Skeletal muscle tissue (tissue), 4 donors: Measurements from ENCODE around the gene CDC42BPA. TPM values are rescaled to one million over a fixed set of nuclear protein-coding genes. Genes with fewer than 3 reads are reported as not detected.
A peak's percentile ranks its signal among the peaks of the same experiment; 100 is the strongest.

Experiments used
- H3K27ac ChIP-seq: one replicate; pipeline ENCODE4 v1.7.0; 2013; ENCODE audit warnings: mild to moderate bottlenecking, low read depth, low read length, inconsistent platforms
- H3K27me3 ChIP-seq, 3 donors: one replicate each; pipeline ENCODE4 v1.7.0; 2013; ENCODE audit warnings: low read length in 3 of 3; ENCODE audit not compliant: control insufficient read depth in 3 of 3, insufficient read depth in 3 of 3
- H3K36me3 ChIP-seq, 3 donors: one replicate each; pipeline ENCODE4 v1.7.0; 2013; ENCODE audit warnings: low read length in 3 of 3; ENCODE audit not compliant: control insufficient read depth in 3 of 3, insufficient read depth in 3 of 3
- H3K4me1 ChIP-seq, 3 donors: one replicate each; pipeline ENCODE4 v1.7.0; 2013; ENCODE audit warnings: low read length in 3 of 3, mild to moderate bottlenecking in 3 of 3; ENCODE audit not compliant: control insufficient read depth in 3 of 3, insufficient read depth in 3 of 3
- H3K4me3 ChIP-seq, 3 donors: one replicate each; pipeline ENCODE4 v1.7.0; 2013; ENCODE audit warnings: low read length in 3 of 3
- H3K9ac ChIP-seq, 3 donors: one replicate each; pipeline ENCODE4 v1.7.0; 2013; ENCODE audit warnings: low read length in 3 of 3, mild to moderate bottlenecking in 3 of 3, moderate library complexity in 2 of 3, low read depth in 1 of 3
- H3K9me3 ChIP-seq, 3 donors: one replicate each; pipeline ENCODE4 v1.7.0; 2013; ENCODE audit warnings: low read length in 3 of 3; ENCODE audit not compliant: control insufficient read depth in 3 of 3
- total RNA-seq: library from RNA; depleted of rRNA; stranded (reverse); fragments of >200 nt; gene quantifications from one replicate; pipeline ENCODE4 v1.2.3, GENCODE V29; 2014
- donor health status: Osteomylitis.

The CDC42BPA gene
- total RNA-seq, 1 donor from 2014 or later = 44.4 TPM

- no peaks in the 10 kb centered on the region for H3K9me3 ChIP-seq
- H3K4me1 ChIP-seq = peaks cover 13 to 14% (median 13%) of the 10 kb centered on the region in 3 donors
- no peak overlapping the region for H3K9ac ChIP-seq
- H3K4me3 ChIP-seq = no peak overlapping the region
- H3K36me3 ChIP-seq = peaks cover 0 to 5% (median 5%) of the 10 kb centered on the region in 3 donors
- H3K27me3 ChIP-seq = no peaks in the 10 kb centered on the region
- H3K27ac ChIP-seq = no peak overlapping the region
Observed at GRCh38 chr1:226994586-226995364, 323.5 kb downstream of the CDC42BPA start.

DNA sequence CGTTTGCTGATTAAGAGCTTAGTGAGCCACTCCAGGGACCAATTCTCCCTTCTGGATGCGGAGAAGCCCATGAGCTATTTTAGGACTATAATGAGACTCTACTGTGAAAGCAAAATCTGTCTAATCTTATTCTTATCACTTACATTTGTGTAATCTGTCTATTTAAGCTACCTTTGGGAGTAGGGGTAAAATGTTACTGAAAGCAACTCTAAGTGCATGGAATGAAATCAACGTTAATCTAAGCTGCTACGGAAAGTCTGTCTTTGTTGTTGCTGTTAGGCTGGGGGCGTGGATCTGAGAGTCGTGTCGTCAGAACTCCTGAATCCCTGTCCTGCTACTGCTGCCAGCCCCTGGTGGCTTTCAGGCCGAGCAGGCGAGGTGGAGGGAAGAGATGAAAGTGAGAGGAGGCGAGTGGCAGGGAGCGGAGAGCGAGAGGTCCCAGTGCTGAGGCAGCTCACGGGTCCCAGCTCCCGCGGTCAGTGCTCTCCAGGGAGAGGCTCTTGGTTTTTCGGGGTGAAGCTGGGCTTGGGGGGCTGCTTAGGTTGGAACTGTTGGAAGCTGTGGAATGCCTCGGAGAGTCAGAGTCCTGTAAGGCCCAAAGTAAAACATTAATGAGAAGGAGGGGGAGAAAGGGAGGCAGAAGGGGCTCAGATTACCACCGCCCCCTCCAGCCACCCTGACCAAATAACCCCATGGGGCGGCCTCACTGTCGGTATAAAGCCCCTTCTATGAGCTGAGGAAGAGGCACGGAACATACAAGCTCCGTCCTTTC, 324.3 kb downstream of the CDC42BPA start:
- Histone ChIP-seq H3K4me1 (peaks cover 20 to 22% (median 21%) of the 10 kb centered on the region in 3 donors), H3K27me3 (no peaks in the 10 kb centered on the region), H3K4me3 (no peak overlapping the region), H3K27ac (no peak overlapping the region), H3K36me3 (peaks cover 0 to 5% (median 5%) of the 10 kb centered on the region in 3 donors), H3K9me3 (no peaks in the 10 kb centered on the region), H3K9ac (peak overlapping the region in 1 of 3 donors; percentile 33)

DNA sequence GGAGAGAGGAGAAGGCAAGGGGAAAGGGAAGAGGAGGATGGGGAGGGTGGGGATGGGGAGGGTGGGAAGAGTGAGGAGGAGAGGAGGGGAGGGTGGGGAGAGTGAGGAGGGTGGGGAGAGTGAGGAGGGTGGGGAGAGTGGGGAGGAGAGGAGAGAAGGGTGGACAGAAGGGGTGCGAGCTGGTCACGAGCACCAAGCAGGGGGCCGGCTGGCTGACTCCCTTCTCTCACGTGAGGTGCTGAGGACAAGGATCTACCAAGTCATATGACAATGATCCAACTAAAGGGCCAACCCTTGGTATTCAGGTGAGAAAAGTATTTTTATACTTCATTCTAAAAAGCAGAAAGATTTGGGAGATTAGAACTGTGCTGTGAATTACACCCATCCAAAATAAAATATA, 326.4 kb downstream of the CDC42BPA start:
- Histone ChIP-seq H3K36me3 (peaks cover 3 to 15% (median 11%) of the 10 kb centered on the region in 3 donors), H3K9ac (no peak overlapping the region), H3K27me3 (no peaks in the 10 kb centered on the region), H3K27ac (no peak overlapping the region), H3K4me1 (peaks cover 41 to 43% (median 41%) of the 10 kb centered on the region in 3 donors), H3K4me3 (no peak overlapping the region), H3K9me3 (no peaks in the 10 kb centered on the region)

GRCh38 chr1:226990133-226990716, 328.1 kb downstream of the CDC42BPA start:
- Histone ChIP-seq H3K27me3 (no peaks in the 10 kb centered on the region), H3K9me3 (no peaks in the 10 kb centered on the region), H3K27ac (peak overlapping the region; percentile 21), H3K4me1 (peaks cover 54 to 58% (median 58%) of the 10 kb centered on the region in 3 donors), H3K9ac (peak overlapping the region in 1 of 3 donors; percentile 51), H3K36me3 (peaks cover 19 to 32% (median 28%) of the 10 kb centered on the region in 3 donors), H3K4me3 (no peak overlapping the region)

GRCh38 chr1:226989085-226989920, 329.0 kb downstream of the CDC42BPA start:
- Histone ChIP-seq H3K4me3 (no peak overlapping the region), H3K27ac (peak overlapping the region; percentile 16), H3K27me3 (no peaks in the 10 kb centered on the region), H3K9ac (peak overlapping the region in 1 of 3 donors; percentile 17), H3K36me3 (peaks cover 28 to 38% (median 33%) of the 10 kb centered on the region in 3 donors), H3K4me1 (peaks cover 64 to 68% (median 64%) of the 10 kb centered on the region in 3 donors), H3K9me3 (no peaks in the 10 kb centered on the region)

GRCh38 chr1:226988334-226988666, 330.0 kb downstream of the CDC42BPA start:
- Histone ChIP-seq H3K9ac (peak overlapping the region in 2 of 3 donors; percentile 15 to 33), H3K36me3 (peaks cover 32 to 46% (median 40%) of the 10 kb centered on the region in 3 donors), H3K4me1 (peaks cover 72 to 74% (median 74%) of the 10 kb centered on the region in 3 donors), H3K4me3 (no peak overlapping the region), H3K9me3 (no peaks in the 10 kb centered on the region), H3K27me3 (no peaks in the 10 kb centered on the region), H3K27ac (no peak overlapping the region)

- Histone ChIP-seq H3K4me3 (no peak overlapping the region), H3K9ac (peak overlapping the region in 1 of 3 donors; percentile 57), H3K4me1 (peaks cover 78 to 79% (median 79%) of the 10 kb centered on the region in 3 donors), H3K9me3 (no peaks in the 10 kb centered on the region), H3K36me3 (peaks cover 37 to 52% (median 44%) of the 10 kb centered on the region in 3 donors), H3K27me3 (no peaks in the 10 kb centered on the region), H3K27ac (no peak overlapping the region)
Observed at GRCh38 chr1:226987623-226988333, 330.5 kb downstream of the CDC42BPA start.

GRCh38 chr1:226987179-226987536, 331.1 kb downstream of the CDC42BPA start:
- Histone ChIP-seq H3K9me3 (no peaks in the 10 kb centered on the region), H3K4me3 (no peak overlapping the region), H3K36me3 (peaks cover 44 to 56% (median 47%) of the 10 kb centered on the region in 3 donors), H3K9ac (peak overlapping the region in 1 of 3 donors; percentile 57), H3K27me3 (no peaks in the 10 kb centered on the region), H3K4me1 (peaks cover 79 to 86% (median 84%) of the 10 kb centered on the region in 3 donors), H3K27ac (no peak overlapping the region)
